Omental fat pad (tissue), 4 donors: ENCODE results near the gene LIX1L. TPM values are rescaled to one million over a fixed set of nuclear protein-coding genes. Genes with fewer than 3 reads are reported as not detected.

Source experiments
- ATAC-seq: fragments of 150-250 bp; one replicate; pipeline ENCODE4 v1.9.1; 2016; ENCODE audit warnings: mild to moderate bottlenecking, moderate library complexity; ENCODE audit not compliant: low FRiP score
- DNase-seq: peaks from one replicate; pipeline ENCODE4 v3.0.0-alpha.2; 2019; ENCODE audit warnings: low spot score
- CTCF ChIP-seq, 3 donors: fragments of 450-650 bp; IDR thresholded peaks; one replicate each; pipeline ENCODE4 v1.5.1; 2016 to 2017; ENCODE audit warnings: antibody characterized with exemption in 3 of 3, mild to moderate bottlenecking in 3 of 3, moderate library complexity in 2 of 3
- total RNA-seq, 4 donors: library from RNA; depleted of rRNA; stranded (reverse); fragments of >200 nt; gene quantifications; one replicate each; pipeline ENCODE4 v1.1.0, GENCODE V29; 2016

Gene LIX1L
- total RNA-seq, 4 donors from 2014 or later: 15.4 to 34.0 (median 28.3) TPM

- no peak for TF ChIP-seq CTCF (IDR thresholded peaks at IDR 0.05)
- no peak for ATAC-seq
- DNase-seq: no peak
Observed at GRCh38 chr1:145906954-145907753, 50.7 kb downstream of the LIX1L start.

GRCh38 chr1:145901312-145902021 is 56.4 kb downstream of the LIX1L start:
- no peak for TF ChIP-seq CTCF (IDR thresholded peaks at IDR 0.05)
- DNase-seq (no peak), ATAC-seq (no peak)

- ATAC-seq: no peak
- DNase-seq: no peak
- TF ChIP-seq CTCF (IDR thresholded peaks at IDR 0.05): no peak
Observed at GRCh38 chr1:145898756-145899155, 59.1 kb downstream of the LIX1L start.

GRCh38 chr1:145897969-145898368 is 59.8 kb downstream of the LIX1L start:
- DNase-seq (no peak), ATAC-seq (no peak)
- no peak for TF ChIP-seq CTCF (IDR thresholded peaks at IDR 0.05)

- no peak for TF ChIP-seq CTCF (IDR thresholded peaks at IDR 0.05)
- no peak for ATAC-seq
- no peak for DNase-seq
Observed at GRCh38 chr1:145895471-145895870, 62.3 kb downstream of the LIX1L start.

GRCh38 chr1:145893306-145894055 is 64.3 kb downstream of the LIX1L start:
- ATAC-seq (no peak), DNase-seq (no peak)

More at GRCh38 chr1:145893306-145894055, 64.3 kb downstream of the LIX1L start:
- TF ChIP-seq CTCF (IDR thresholded peaks at IDR 0.05): no peak
